ENCODE measurements around the gene MAN1A1. TPM values are rescaled to one million over a fixed set of nuclear protein-coding genes. Genes with fewer than 3 reads are reported as not detected.

MAN1A1 gene
- polyA plus RNA-seq, 1 donor (not counting 4 experiments of a cell fraction or from before 2014, with no cell fraction given): 20.2 TPM

DNA sequence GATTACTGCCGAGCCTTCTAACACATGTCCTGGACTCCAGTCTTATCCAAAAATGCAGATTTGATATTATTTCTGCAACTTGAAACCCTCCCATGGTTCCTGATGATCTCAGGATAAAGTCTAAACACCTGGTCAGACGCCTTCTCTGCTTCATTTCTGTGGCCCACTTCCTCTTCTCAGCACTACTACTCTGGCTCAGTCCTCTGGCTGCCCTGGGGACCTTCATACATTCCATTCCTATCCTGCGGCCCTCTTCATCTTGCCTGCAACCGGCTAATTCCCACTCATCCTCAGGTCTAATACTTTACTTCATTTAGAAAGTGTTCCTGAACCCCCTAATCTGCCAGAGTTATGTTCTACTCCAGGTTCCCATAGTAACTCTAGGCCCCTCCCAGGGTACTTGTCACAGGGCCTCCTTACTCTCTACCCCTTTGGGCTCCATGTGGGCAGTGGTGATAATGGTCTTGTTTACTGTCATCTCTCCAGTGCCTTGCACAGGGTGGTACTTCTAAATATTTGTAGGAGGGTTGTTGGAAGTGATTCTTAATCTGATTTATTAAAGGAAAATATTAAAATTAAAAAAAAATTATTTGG lies 18.9 kb downstream of the MAN1A1 start:
- Histone ChIP-seq H3K9ac (ENCODE audit: control insufficient read depth, extremely low read depth, insufficient read depth, low read length) (no peak overlapping the region), H3K4me2 (ENCODE audit: control insufficient read depth, extremely low read depth, insufficient read depth, low read depth, low read length) (no peak overlapping the region), H3K27ac (ENCODE audit: control insufficient read depth, insufficient read depth, low read length) (no peak overlapping the region), H3K79me2 (ENCODE audit: control insufficient read depth, insufficient read depth, low read length) (peaks cover 5% of the 10 kb centered on the region), H3K36me3 (ENCODE audit: control insufficient read depth in 2 of 2, extremely low read depth in 1 of 2, insufficient read depth in 2 of 2, low read length in 2 of 2) (peaks cover 0 to 2% of the 10 kb centered on the region in 2 experiments), H4K20me1 (ENCODE audit: control insufficient read depth, extremely low read depth, insufficient read depth, low read length) (no peaks in the 10 kb centered on the region), H3K4me3 (ENCODE audit: control insufficient read depth in 2 of 3, extremely low read depth in 1 of 3, insufficient read depth in 2 of 3, low read depth in 1 of 3, low read length in 3 of 3) (no peak overlapping the region), H2AFZ (ENCODE audit: control insufficient read depth, low read length) (no peak overlapping the region), H3K9me1 (ENCODE audit: control insufficient read depth, extremely low read depth, insufficient read depth, low read length) (no peaks in the 10 kb centered on the region), H3K27me3 (ENCODE audit: control insufficient read depth, extremely low read depth, insufficient read depth, low read length) (no peaks in the 10 kb centered on the region), H3K9me3 (ENCODE audit: control insufficient read depth, low read depth, low read length) (no peaks in the 10 kb centered on the region), H3K4me1 (ENCODE audit: control insufficient read depth, extremely low read depth, insufficient read depth, low read length) (peaks cover 5% of the 10 kb centered on the region)
- TF ChIP-seq, protein P1, sequence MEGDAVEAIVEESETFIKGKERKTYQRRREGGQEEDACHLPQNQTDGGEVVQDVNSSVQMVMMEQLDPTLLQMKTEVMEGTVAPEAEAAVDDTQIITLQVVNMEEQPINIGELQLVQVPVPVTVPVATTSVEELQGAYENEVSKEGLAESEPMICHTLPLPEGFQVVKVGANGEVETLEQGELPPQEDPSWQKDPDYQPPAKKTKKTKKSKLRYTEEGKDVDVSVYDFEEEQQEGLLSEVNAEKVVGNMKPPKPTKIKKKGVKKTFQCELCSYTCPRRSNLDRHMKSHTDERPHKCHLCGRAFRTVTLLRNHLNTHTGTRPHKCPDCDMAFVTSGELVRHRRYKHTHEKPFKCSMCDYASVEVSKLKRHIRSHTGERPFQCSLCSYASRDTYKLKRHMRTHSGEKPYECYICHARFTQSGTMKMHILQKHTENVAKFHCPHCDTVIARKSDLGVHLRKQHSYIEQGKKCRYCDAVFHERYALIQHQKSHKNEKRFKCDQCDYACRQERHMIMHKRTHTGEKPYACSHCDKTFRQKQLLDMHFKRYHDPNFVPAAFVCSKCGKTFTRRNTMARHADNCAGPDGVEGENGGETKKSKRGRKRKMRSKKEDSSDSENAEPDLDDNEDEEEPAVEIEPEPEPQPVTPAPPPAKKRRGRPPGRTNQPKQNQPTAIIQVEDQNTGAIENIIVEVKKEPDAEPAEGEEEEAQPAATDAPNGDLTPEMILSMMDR (optimal IDR thresholded peaks at IDR 0.05 in 1 of 3, IDR thresholded peaks at IDR 0.05 in 1 of 3, conservative IDR thresholded peaks at IDR 0.05 in 1 of 3; ENCODE audit: extremely low read depth in 1 of 3, insufficient read depth in 2 of 3, low read length in 3 of 3): no peak
- TF ChIP-seq EZH2 (IDR thresholded peaks at IDR 0.05; ENCODE audit: low read length): no peak
- dilution Hi-C loops (cut with MboI; ENCODE audit: extremely low pct_ligation_motif_present, low sequenced_read_pairs): no loop called here
- no peak for DNase-seq (ENCODE audit: low read depth, low spot score)
- FAIRE-seq: no peak

GRCh38 chr6:119329794-119330180 lies 19.8 kb downstream of the MAN1A1 start:
- FAIRE-seq: no peak
- Histone ChIP-seq H2AFZ (ENCODE audit: control insufficient read depth, low read length) (no peak overlapping the region), H3K9ac (ENCODE audit: control insufficient read depth, extremely low read depth, insufficient read depth, low read length) (no peak overlapping the region), H4K20me1 (ENCODE audit: control insufficient read depth, extremely low read depth, insufficient read depth, low read length) (no peaks in the 10 kb centered on the region), H3K27ac (ENCODE audit: control insufficient read depth, insufficient read depth, low read length) (no peak overlapping the region), H3K4me2 (ENCODE audit: control insufficient read depth, extremely low read depth, insufficient read depth, low read depth, low read length) (no peak overlapping the region), H3K4me1 (ENCODE audit: control insufficient read depth, extremely low read depth, insufficient read depth, low read length) (peaks cover 5% of the 10 kb centered on the region), H3K4me3 (ENCODE audit: control insufficient read depth in 2 of 3, extremely low read depth in 1 of 3, insufficient read depth in 2 of 3, low read depth in 1 of 3, low read length in 3 of 3) (no peak overlapping the region), H3K9me1 (ENCODE audit: control insufficient read depth, extremely low read depth, insufficient read depth, low read length) (no peaks in the 10 kb centered on the region), H3K9me3 (ENCODE audit: control insufficient read depth, low read depth, low read length) (no peaks in the 10 kb centered on the region), H3K27me3 (ENCODE audit: control insufficient read depth, extremely low read depth, insufficient read depth, low read length) (no peaks in the 10 kb centered on the region), H3K36me3 (ENCODE audit: control insufficient read depth in 2 of 2, extremely low read depth in 1 of 2, insufficient read depth in 2 of 2, low read length in 2 of 2) (peaks cover 0 to 2% of the 10 kb centered on the region in 2 experiments), H3K79me2 (ENCODE audit: control insufficient read depth, insufficient read depth, low read length) (peaks cover 3% of the 10 kb centered on the region)
- dilution Hi-C loops (cut with MboI; ENCODE audit: extremely low pct_ligation_motif_present, low sequenced_read_pairs): no loop called here
- TF ChIP-seq, protein P1 (optimal IDR thresholded peaks at IDR 0.05 in 1 of 3, IDR thresholded peaks at IDR 0.05 in 1 of 3, conservative IDR thresholded peaks at IDR 0.05 in 1 of 3; ENCODE audit: extremely low read depth in 1 of 3, insufficient read depth in 2 of 3, low read length in 3 of 3): no peak
- TF ChIP-seq EZH2 (IDR thresholded peaks at IDR 0.05; ENCODE audit: low read length): no peak
- DNase-seq (ENCODE audit: low read depth, low spot score): no peak

Data from keratinocyte (primary cell).